ENCODE results near the gene RESP18. TPM values are rescaled to one million over a fixed set of nuclear protein-coding genes. Genes with fewer than 3 reads are reported as not detected.
A peak's percentile ranks its signal among the peaks of the same experiment; 100 is the strongest.

Gene RESP18
- total RNA-seq (2014; rRNA removed; shearing (Covaris generic)): not detected in 2 replicates
- not detected in 2 replicates for polyA plus RNA-seq (2014; cell fraction: nucleus; rRNA removed)

DNA sequence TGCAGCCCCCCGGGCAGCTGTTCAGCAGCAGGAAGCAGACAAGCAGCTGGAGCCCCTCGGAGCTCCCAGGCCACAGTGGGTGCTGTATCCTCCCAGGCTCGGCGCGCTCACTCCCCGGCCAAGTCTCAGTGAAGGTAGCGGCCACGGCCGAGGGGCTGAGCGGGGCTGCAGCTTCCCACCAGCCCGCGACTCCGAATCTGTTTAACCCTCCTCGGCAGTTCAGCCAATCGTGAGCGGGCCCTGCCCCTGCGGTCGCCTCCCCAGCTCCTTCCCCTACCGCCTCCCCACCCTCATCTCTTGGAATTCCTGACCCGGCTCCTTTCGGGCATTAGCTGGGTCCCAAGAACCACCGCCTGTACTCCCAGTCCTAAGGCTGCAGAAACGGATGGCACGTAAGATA lies at the start of gene RESP18:
Gene RESP18 (minus strand): TSS at position 203 of the 400 bp plus-strand sequence.
- DNase-seq (ENCODE audit: extremely low read depth, low read depth): no peak

DNA sequence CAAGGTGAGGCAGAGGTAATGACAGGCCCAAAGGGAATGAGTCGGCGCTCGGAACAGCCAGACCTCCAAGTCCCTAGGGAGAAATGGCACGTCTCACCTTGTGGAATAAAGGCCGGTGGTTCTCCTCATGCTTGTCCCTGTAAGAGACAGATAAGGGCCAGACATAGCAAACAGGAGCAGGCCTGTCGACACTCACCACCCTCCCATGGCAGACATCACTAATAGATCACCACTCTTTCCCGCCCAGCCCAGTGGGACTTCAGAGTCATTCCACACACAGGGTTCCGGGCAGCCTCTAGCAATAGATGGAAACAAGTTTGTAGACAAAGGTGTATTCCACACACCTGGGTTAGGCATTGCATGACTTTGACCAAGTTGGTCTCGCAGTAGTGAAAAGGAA lies 48.9 kb upstream of the RESP18 start:
- DNase-seq (ENCODE audit: extremely low read depth, low read depth): no peak

DNA sequence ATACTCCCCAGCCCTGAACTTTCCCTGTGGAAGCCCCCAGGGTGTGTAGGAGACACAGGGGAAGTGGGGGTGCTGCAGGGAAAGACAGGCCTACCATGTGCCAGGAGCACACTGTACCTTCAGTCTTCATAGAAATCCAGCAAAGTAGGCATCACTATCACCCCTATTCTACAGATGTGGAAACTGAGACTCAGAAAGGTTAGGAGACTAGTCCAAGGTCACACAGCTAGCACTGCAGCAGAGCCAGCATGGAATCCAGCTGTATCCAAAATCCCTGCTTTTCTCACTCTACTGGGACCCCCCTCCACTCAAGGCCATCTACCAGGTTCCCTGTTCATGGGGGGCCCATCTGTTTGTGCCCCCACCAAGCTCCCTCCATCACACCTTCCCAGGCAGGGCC lies 48.4 kb upstream of the RESP18 start:
- DNase-seq (ENCODE audit: extremely low read depth, low read depth): no peak

DNA sequence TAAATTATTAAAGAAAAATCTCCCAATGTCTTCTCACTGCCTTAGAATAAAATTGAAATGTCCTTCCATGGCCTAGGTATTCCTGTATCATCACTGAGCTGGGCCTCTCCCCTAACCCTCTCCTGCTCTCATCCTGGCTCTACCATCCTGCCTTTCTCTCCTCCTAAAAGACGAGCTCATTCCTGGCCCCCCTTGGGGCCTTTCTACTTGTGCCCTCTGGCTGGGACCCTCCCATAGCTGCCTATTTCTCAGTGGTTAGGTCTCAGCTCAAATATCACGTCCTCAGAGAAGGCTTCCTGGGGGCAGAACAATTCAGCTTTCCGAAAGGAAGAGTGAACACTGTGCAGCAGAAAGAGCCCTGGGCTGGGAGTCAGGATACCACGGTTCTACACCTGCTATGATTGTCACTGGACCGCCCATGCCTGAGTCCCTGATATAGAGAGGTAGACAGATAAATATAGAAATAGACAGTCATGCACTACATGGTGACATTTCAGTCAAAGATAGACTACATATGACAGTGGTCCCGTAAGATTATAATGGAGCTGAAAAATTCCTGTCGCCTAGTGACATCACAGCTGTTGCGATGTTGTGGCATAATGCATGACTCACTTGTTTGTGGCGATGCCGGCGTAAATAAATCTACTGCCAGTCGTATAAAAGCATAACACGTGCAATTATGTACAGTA lies 45.8 kb upstream of the RESP18 start:
- DNase-seq (ENCODE audit: extremely low read depth, low read depth): no peak

DNA sequence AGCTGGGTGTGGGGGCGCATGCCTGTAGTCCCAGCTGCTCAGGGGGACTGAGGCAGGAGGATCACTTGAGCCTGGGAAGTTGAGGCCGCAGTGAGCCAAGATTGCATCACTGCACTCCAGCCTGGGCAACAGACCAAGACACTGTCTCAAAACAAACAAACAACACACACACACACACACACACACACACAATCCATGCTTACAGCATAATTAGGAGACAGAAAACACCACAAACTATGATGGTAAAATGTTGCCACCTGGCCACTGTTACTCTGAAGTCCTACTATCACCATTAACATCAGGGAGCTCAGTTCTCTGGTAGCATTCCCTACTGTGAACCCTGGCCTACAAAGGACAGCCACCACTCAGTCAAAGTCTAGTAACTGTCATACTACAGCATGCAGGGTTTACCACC lies 36.9 kb upstream of the RESP18 start:
- no peak for DNase-seq (ENCODE audit: extremely low read depth, low read depth)

DNA sequence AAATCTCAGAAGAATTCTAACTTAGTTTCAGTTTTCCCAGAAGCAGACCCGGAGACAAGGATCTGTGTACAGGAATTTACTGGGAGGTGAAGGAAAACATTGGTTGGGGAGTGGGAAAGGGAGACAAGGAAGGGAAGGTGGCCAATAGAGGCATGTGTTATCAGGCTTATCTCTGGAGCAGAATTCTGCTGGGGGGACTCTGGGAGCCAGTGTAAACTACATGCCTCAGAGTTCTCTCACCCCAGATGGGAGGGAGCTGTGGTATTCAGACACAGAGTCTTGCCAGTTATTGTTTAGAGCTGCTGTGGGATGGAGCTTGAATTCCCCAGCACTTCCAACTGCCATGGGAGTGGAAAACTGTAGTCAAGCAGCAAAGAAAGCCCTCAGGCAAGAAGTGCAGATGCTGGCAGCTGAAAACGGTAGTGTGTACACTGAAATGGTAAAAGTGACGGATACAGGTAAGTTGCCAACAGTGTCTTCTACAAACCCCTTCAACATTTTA lies 36.2 kb upstream of the RESP18 start:
- no peak for DNase-seq (ENCODE audit: extremely low read depth, low read depth)

DNA sequence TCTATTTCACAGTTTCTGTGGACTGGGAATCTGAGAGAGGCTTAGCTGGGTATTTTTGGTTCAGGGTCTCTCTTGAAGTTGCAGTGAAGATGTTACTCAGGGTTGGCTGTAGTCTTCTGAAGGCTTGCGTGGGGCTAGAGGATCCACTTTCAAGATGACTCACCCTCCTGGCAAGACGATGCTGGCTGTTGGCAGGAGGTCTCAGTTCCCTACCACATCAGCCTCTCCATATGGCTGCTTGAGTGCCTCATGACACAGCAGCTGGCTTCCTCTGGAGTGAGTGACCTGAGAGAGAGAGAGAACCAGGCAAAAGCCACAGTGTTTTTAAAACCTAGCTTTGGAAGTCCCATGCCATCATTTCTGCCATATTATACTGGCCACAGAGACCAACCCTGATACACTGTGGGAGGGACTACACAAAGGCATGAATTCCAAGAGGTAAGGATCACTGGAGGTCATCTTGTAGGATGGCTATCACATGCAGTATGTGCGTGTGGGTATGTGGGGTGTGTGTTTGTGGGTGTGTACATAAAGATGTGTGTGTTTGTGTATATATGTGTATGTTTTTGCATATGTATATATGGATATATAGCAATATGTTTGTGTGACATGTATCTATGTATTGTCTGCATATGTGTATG lies 30.1 kb upstream of the RESP18 start:
- no peak for DNase-seq (ENCODE audit: extremely low read depth, low read depth)

DNA sequence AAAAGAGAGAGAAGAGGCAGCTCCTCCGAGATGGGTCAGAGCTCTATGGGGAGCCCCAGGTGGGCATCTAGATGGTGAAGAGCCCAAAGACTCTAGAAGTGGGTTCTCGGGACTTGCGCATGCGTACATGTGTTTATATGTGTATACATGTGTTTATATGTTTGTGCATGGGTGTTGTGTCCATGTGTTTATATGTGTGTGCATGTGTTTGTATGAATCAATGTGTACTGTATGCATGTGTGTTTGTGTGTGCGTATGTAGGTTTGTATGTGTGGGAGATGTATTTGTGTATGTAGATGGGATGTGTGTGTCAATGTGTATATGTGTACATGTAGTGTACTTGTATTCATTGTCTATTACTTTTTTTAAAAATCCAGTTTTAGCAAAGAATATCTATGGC lies 29.5 kb upstream of the RESP18 start:
- DNase-seq (ENCODE audit: extremely low read depth, low read depth): no peak

DNA sequence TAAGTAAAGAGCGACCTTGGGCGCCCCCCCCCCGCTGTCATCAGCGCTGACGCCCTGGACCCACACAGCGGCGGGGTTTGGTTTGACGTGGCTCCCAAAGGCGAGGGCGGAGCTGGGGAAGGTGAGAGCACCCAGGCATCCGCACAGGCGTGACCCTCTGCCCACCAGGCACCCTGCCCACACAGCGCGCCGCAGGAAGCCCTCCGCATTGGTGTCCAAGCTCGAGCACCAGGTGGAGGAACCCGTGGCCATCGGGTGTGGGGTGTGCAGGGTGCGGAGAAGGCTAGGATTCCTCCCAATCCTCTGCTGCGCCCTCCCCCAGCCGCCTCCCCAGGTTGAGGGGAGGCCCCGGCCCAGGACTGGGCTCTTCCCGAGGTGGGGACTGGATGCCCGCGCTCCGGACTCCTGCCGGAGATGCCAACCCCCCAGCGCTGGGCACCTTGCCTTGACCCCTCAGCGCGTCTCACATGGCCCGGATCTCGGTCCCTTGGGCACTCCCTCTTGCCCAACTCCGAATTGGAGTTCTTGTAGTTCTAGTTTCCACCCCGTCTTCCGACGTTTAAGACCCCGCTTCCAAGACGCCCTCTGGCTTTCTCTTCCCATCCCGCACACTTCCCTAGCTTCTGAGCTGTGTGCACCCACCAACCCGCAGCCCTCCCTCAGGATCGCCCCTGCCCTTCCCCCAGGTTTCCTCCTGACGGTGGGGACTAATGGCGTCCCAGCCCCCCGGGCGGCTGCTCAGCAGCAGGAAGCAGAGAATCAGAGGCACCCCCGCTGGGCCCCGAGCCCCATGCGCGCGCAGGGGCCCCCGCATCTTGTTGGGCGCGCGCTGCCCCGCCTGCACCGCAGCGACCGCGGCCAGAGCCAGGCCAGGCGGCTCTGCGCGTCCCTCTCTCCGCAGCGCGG lies 25.9 kb upstream of the RESP18 start:
- DNase-seq (ENCODE audit: extremely low read depth, low read depth): no peak

DNA sequence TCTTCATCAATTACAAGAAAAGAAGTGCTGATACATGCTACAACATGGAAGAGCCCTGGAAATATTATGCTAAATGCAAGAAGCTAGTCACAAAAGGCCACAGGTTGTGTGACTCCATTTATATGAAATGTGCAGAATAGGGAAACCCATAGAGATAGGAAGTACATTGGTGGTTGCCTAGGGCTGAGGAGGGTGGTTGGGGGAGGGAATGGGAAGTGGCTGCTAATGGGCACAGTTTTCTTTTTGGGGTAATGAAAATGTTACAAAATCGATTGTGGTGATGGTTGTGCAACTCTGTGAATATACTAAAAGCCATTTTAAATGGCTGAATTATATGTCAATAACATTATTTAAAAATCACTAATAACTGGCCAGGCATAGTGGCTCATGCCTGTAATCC lies 24.3 kb upstream of the RESP18 start:
- DNase-seq (ENCODE audit: extremely low read depth, low read depth): no peak

DNA sequence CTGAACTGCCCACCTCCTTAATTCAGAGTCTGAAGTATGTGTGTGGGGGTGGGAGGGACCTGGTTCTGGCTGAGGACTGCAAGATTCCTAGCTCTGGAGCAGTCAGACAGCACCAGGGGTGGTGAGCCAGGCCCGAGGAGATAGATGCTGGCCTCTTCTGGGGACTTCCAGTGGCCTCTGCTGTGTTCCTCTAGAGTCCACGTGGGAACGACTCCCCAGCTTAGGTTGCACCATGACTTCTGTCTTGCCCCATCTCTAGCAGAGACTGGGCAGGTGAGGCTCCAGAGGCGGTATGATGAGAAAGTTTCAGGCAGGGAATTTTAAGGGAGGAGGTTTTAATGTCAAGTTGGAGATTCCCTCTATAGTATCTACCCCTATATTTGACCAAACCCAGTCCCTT lies 22.0 kb upstream of the RESP18 start:
- no peak for DNase-seq (ENCODE audit: extremely low read depth, low read depth)

DNA sequence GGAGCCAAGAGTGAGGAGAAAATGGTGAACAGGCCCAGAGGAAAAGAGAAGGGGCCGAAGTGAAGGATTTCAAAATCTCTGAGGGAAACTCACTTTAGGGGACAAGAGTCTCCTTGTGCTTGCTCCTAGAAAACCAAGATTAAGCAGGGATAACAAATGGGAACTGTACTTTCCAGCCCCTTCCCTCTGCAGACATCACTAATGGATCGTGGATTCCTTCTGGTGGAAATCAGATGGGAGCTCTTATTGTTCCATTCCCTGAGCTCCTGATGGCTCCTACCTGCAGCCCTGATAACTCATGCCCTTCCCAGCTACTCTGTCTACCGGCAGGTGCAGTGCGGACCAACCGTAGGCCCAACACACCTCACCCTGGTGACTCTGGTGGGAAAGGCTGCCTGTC lies 20.6 kb upstream of the RESP18 start:
- no peak for DNase-seq (ENCODE audit: extremely low read depth, low read depth)

DNA sequence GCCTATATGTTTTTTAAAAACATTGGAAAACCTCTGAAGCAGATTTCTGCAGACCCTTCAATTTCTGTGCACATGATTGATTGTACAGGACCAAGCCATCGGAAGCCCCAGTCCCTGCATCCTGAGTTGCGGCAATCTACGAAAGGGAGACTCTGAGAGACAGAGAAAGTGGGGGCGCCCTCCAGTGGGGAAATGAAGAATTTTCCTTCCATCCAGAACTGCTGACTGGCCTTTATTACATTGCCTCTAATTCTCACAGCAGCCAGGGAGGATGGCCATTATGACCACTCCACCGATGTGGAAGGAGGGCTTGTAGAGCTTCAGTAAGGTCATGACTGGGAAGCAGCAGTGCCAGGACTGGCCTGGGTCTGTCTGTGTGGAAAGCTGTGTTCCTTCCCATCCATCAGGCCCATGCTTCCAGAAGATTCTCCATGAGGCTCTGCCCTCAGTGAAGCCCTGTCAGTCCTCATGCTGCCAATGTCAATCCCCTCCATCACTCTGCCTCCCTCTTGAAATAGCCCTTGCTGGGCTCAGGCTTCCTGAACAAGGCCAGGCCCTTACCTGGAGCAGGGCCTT lies 20.0 kb upstream of the RESP18 start:
- peak; percentile 70 for DNase-seq (ENCODE audit: extremely low read depth, low read depth)

DNA sequence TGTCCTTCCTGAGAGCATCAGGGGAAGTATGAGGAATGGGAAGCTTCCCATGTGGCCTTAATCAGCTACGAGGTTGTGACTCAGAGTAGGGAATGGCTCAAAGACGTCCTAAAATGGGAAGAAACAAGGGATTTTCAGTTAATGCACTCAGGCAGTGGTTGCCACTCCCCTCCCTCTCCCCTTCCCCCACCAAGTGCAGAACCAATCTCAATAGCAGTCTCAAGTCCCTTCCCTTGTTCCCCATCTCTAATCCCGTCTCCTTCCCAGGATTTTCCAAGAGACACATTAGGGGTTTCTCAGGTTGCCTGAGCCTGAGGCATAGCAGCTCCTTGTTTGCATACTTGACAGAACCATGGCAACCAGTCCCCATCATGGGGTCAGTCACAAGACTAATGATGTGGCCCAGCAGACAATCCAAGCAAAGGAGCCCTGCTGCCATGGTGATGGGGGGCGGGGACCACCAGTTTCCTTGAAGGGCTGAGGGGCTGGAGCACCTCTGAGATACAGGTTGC lies 18.2 kb upstream of the RESP18 start:
- DNase-seq (ENCODE audit: extremely low read depth, low read depth): no peak

DNA sequence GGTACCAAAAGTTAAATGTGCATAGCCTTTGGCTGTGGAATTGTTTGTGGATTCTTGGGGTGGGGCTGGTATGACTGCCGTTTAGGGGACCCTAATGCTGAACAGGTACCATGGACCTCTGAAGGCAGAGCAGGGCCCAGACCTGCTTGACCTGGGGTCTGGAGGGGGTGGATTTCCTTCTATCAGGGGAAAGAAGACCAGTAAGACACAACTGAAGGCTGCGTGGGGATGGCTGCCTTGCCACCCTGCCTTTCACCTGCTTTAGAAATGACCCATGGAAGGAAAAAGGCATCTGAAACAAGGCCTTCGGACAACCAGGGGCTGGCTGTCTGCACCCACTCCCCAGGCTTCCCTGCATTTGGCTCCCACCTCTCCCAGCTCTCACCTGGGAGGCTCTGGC lies 17.7 kb upstream of the RESP18 start:
- DNase-seq (ENCODE audit: extremely low read depth, low read depth): no peak

DNA sequence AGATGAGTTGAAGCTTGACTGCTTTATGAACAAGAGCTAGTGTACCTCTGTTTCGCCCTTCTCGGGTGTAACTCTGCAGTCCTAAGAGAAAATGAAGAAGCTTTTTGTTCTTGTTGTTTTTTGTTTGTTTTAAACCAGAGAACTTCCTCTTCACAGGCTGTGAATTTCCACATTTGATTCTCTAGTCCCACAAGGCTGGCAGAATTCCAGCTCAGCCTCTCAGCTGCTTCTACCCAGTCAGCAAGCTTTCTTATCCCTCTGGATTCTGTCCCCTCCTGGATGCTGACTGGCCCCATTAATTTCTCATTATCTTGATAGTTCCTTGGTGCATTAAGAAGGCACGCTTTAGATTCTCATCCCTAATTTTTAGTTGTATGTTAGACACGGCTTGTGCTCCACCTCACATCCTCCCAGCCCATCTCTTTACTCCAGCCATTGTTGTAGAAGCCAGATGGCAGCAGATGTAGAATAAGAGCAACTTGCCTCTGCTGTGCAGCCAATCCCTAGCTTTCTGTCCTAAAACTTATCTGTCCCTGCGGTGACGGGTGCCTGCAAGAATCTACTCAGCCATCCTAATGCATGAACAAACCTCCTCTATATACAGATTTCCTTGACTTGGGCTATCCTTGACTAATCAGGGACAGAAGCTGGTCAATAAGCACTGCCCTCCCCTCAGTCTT lies 12.3 kb upstream of the RESP18 start:
- no peak for DNase-seq (ENCODE audit: extremely low read depth, low read depth)

DNA sequence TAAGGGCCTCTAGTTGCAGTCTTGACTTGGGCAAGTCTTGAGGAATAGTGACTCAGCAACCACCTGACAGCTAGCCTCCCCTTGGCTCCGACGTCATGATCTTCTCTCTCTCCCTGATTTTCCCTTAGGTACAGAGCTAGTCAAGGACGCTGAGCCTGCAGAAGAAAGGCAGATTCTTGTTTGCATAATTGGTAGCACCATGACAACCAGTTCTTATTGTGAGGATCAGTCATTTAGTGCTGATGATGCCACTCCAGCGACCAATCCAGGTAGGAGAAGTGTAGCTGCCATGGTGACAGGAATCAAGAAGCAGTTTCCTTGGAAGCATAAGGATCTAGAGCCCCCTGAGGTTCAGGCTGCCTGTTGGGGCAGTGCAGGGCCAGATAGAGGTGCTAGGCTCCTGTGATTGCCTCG lies 2.8 kb upstream of the RESP18 start:
- DNase-seq (ENCODE audit: extremely low read depth, low read depth): no peak

DNA sequence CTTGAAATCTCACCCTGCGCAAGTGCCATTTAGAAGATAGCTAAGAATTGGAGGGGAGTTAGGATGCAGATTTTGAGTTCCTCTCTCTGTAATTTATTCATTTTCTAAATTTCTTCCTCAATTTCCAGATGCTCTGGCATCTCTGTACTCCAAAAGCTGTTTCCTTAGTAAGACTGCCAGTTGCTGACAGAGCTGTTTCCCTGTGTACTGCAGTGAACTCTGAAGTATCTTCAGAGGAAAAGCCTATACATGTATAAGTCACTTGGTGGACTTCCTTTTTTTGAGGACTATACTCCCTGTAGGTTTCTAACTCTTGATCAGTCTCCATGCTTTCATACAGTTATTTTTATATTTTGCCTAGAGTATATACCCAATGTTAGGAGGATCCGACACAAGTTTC lies 1.5 kb upstream of the RESP18 start:
- DNase-seq (ENCODE audit: extremely low read depth, low read depth): no peak

DNA sequence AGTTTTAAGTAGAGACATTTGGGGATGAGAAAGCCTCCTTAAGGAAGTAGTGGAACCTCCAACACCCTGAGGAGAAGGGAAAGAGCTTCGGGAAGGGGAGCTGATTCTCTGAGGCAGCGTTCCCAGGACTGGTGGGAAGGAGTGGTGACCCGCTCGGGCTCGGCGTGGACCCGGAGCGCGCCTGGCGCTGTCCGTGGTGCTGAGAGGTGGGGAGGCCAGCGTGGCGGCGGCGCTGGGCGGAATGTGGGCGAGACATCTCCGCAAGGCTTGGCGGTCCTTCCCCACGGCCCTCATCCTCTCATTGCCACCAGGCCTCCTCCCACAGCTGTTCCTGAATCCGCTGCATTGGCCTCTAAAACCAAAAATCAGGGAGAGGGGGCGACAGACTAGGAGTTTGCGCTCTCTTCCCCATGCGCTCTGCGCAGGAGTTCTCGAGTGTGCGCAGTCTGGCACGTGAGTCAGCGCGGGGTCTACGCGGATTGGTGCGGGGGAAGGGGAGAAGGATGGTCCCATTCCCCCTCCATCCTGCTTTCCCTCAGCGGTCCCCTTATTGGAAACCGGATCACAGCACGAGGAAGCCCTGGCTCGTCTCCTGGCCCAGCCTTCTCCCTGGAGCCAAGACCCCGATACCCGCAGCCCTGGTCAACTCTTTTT lies 857 bp downstream of the RESP18 start:
- DNase-seq (ENCODE audit: extremely low read depth, low read depth): no peak

DNA sequence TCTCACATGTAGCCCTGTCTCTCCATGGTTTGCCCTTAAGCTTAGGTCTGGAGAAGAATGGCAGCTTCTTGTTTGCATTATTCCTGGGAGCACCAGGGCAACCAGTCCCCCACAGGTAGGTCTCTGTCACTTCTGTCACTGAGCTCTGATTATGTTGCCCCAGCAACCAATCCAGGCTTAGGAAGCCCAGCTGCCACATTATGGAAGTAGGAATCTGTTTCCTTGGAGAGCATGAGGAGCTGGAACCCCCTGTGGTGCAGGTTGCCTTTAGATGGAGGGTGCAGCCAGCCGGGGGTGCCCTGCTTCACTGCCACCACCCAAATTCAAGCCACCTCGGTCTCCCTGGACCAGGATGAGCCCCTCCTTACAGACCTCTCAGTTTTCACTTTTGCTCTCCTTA lies 4.8 kb downstream of the RESP18 start:
- no peak for DNase-seq (ENCODE audit: extremely low read depth, low read depth)

Measured in NCI-H460 (cell line).